Measurements from ENCODE around the gene SNX9. TPM values are rescaled to one million over a fixed set of nuclear protein-coding genes. Genes with fewer than 3 reads are reported as not detected.

The SNX9 gene
- total and polyA plus RNA-seq, 2 of the 8 experiments (the other 6 are each of a cell fraction or from before 2014, with no cell fraction given) = 11.8 to 23.2 TPM

DNA sequence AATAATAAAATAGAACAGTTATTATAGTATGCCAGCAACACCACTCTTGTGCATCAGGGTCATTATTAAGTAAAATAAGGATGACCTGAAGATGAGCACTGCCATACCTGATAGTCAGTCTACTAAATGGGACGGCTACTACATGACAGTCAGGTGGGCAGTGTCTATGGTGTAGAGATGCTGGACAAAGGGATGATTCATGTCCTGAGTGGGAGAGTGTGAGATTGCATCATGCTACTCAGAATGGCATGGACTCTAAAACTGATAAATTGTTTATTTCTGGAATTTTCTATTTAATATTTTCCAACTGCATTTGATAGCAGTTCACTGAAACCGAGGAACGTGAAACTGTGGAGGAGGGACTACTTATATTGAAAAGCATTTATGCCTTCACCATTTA is 38.8 kb downstream of the SNX9 start:
- Histone ChIP-seq H3K56ac (replicated peaks; ENCODE audit: insufficient read length, low read depth, low read length) (no peak overlapping the region), H3K23me2 (ENCODE audit: low read depth, low read length) (no peaks in the 10 kb centered on the region), H3K23ac (ENCODE audit: insufficient read length) (no peak overlapping the region), H3K4me3 (ENCODE audit: extremely low read depth in 1 of 4, insufficient read depth in 2 of 4, low read depth in 3 of 4, low read length in 4 of 4) (no peak overlapping the region), H3K27me3 (replicated peaks in 1 of 4; ENCODE audit: control insufficient read depth in 3 of 4, extremely low read depth in 1 of 4, insufficient read depth in 3 of 4, low read length in 3 of 4) (no peaks in the 10 kb centered on the region), H3K18ac (ENCODE audit: extremely low read depth, low read length) (no peak overlapping the region), H3K4me2 (ENCODE audit: insufficient read depth in 1 of 2, low read depth in 2 of 2, low read length in 2 of 2) (no peak overlapping the region), H3K4me1 (replicated peaks in 1 of 4; ENCODE audit: control insufficient read depth in 3 of 4, insufficient read depth in 4 of 4, low read length in 3 of 4) (peaks cover 0 to 6% (median 2%) of the 10 kb centered on the region in 4 experiments; a peak in 1 of 7 replicates), H2BK12ac (ENCODE audit: low read depth, low read length) (no peak overlapping the region), H2BK20ac (ENCODE audit: low read length) (no peak overlapping the region), H3K36me3 (ENCODE audit: control insufficient read depth in 2 of 4, insufficient read depth in 4 of 4, low read length in 3 of 4) (no peaks in the 10 kb centered on the region), H3K27ac (ENCODE audit: low read depth, low read length) (no peak overlapping the region), H3K9ac (replicated peaks in 1 of 4; ENCODE audit: extremely low read depth in 1 of 4, low read depth in 3 of 4, low read length in 3 of 4) (no peak overlapping the region), H3K4ac (replicated peaks; ENCODE audit: insufficient read length, low read depth, low read length) (no peak overlapping the region), H2AFZ (ENCODE audit: low read length) (no peak overlapping the region), H4K8ac (ENCODE audit: extremely low read depth, insufficient read depth, low read length) (no peak overlapping the region), H4K91ac (replicated peaks; ENCODE audit: insufficient read length, low read length) (no peak overlapping the region), H3K9me3 (ENCODE audit: insufficient read depth in 2 of 2, low read depth in 1 of 2, low read length in 1 of 2) (no peaks in the 10 kb centered on the region), H2BK15ac (ENCODE audit: low read length) (no peak overlapping the region), H3K79me1 (ENCODE audit: low read depth, low read length) (peaks cover 2% of the 10 kb centered on the region), H4K20me1 (replicated peaks in 1 of 2; ENCODE audit: control insufficient read depth in 1 of 2, insufficient read depth in 2 of 2, low read length in 2 of 2) (peaks cover 3% of the 10 kb centered on the region in 2 experiments), H2BK5ac (ENCODE audit: low read depth, low read length) (no peak overlapping the region), H4K5ac (ENCODE audit: insufficient read length, low read depth, low read length) (no peak overlapping the region), H3K14ac (ENCODE audit: insufficient read length) (no peak overlapping the region), H2AK5ac (ENCODE audit: low read depth, low read length) (no peak overlapping the region), H2BK120ac (replicated peaks; ENCODE audit: low read depth, low read length) (no peak overlapping the region), H3K79me2 (ENCODE audit: control insufficient read depth in 1 of 2, insufficient read depth in 2 of 2, low read length in 2 of 2) (peaks cover 0 to 90% of the 10 kb centered on the region in 2 experiments; a peak in 3 of 4 replicates)
- DNase-seq (ENCODE audit: low read depth in 1 of 2, low spot score in 2 of 2) (no peak), FAIRE-seq (no peak)
- ChIA-PET POLR2A (ENCODE audit: partially characterized antibody) (no interaction called here), CTCF (ENCODE audit: partially characterized antibody) (interaction anchor here (0.6 kb wide), 1 partner anchor 1898 kb away, joined by 3 read pairs; no protein-coding TSS in a partner anchor)
- TF ChIP-seq HDAC6 (IDR thresholded peaks at IDR 0.05; ENCODE audit: low read depth, low read length) (no peak), SIN3A (conservative IDR thresholded peaks at IDR 0.05 in 1 of 2, IDR thresholded peaks at IDR 0.05 in 1 of 2; ENCODE audit: low read depth in 1 of 2, low read length in 2 of 2) (no peak), ASH2L (IDR thresholded peaks at IDR 0.05; ENCODE audit: low read length) (no peak), SRF (IDR thresholded peaks at IDR 0.05; ENCODE audit: low read depth, low read length) (no peak), POLR2AphosphoS5 (IDR thresholded peaks at IDR 0.05; ENCODE audit: low read depth, low read length) (no peak), CTBP2 (IDR thresholded peaks at IDR 0.05; ENCODE audit: borderline replicate concordance, insufficient read depth, insufficient read length, low read length) (no peak), TCF12 (IDR thresholded peaks at IDR 0.05; ENCODE audit: low read depth, low read length) (no peak), RBBP5 (IDR thresholded peaks at IDR 0.05; ENCODE audit: borderline replicate concordance, low read depth, low read length) (no peak)
- WGBS, 2 experiments (ENCODE audit: extremely low coverage in 1 of 2, insufficient coverage in 1 of 2, insufficient read length in 1 of 2, insufficient replicate concordance in 2 of 2, low coverage in 1 of 2, low lambda C conversion rate in 2 of 2, missing lambda C conversion rate in 1 of 2) = 89% methylated on average over 3 of the region's 3 CpGs; no CpG with 5 or more reads in 1 of the 2 experiments

All from H1 (cell line).